OCI-LY1 (cell line): ENCODE data around the gene CDH23.

Experiments used
- EZH2 ChIP-seq: fragments of 200-600 bp; sonication (generic), shearing (Covaris generic); IDR thresholded peaks from 2 replicates; pipeline ENCODE4 v1.8.0; 2017; ENCODE audit warnings: borderline replicate concordance, mixed run types, mild to moderate bottlenecking, antibody characterized with exemption, low read length, moderate library complexity, mixed read lengths
- TF ChIP-seq, protein P1 (sequence below): fragments of 200-600 bp; sonication (generic), shearing (Covaris generic); IDR thresholded peaks from 2 replicates; pipeline ENCODE4 v1.5.1; 2017; ENCODE audit warnings: mild to moderate bottlenecking, antibody characterized with exemption, low read length, moderate library complexity, mixed read lengths

GRCh38 chr10:71555087-71555723 is 158.5 kb downstream of the CDH23 start:
- TF ChIP-seq, protein P1, sequence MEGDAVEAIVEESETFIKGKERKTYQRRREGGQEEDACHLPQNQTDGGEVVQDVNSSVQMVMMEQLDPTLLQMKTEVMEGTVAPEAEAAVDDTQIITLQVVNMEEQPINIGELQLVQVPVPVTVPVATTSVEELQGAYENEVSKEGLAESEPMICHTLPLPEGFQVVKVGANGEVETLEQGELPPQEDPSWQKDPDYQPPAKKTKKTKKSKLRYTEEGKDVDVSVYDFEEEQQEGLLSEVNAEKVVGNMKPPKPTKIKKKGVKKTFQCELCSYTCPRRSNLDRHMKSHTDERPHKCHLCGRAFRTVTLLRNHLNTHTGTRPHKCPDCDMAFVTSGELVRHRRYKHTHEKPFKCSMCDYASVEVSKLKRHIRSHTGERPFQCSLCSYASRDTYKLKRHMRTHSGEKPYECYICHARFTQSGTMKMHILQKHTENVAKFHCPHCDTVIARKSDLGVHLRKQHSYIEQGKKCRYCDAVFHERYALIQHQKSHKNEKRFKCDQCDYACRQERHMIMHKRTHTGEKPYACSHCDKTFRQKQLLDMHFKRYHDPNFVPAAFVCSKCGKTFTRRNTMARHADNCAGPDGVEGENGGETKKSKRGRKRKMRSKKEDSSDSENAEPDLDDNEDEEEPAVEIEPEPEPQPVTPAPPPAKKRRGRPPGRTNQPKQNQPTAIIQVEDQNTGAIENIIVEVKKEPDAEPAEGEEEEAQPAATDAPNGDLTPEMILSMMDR = no peak
- TF ChIP-seq EZH2 = no peak
